Measurements from ENCODE around the gene ROBO1. TPM values are rescaled to one million over a fixed set of nuclear protein-coding genes. Genes with fewer than 3 reads are reported as not detected.

Gene ROBO1
- total RNA-seq, 4 donors from 2014 or later: 12.3 to 112 (median 27.1) TPM

DNA sequence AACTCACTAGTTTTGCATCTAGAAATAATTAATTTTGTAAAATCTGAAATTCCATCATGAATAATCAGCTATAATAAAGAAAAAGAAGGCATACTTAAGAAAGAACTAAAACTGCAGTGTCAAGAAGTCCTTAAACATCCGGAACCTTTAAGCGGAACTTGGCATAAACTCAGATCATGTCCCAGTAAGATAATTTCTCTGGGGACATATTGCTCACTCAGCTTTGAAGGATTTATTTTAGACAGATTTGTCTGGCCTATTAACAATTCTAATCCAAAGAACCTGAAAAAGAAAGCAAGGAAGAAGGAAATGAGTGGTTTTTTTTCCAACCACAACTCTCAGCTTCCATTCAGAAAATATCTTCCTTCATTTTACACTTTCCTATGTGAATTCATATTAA lies 850.3 kb downstream of the ROBO1 start:
- H3K27ac ChIP-seq: no peak overlapping the region
- no peaks in the 10 kb centered on the region for H3K9me3 ChIP-seq
- intact Hi-C loops (cut with DNase I; ENCODE audit: low total_unique reads): no loop called here
- H3K4me3 ChIP-seq: no peak overlapping the region
- H3K36me3 ChIP-seq: no peaks in the 10 kb centered on the region
- no peak for DNase-seq
- H3K4me1 ChIP-seq: no peaks in the 10 kb centered on the region
- no peaks in the 10 kb centered on the region for H3K27me3 ChIP-seq
- no peak for TF ChIP-seq POLR2A (IDR thresholded peaks at IDR 0.05)
- TF ChIP-seq, protein P1, sequence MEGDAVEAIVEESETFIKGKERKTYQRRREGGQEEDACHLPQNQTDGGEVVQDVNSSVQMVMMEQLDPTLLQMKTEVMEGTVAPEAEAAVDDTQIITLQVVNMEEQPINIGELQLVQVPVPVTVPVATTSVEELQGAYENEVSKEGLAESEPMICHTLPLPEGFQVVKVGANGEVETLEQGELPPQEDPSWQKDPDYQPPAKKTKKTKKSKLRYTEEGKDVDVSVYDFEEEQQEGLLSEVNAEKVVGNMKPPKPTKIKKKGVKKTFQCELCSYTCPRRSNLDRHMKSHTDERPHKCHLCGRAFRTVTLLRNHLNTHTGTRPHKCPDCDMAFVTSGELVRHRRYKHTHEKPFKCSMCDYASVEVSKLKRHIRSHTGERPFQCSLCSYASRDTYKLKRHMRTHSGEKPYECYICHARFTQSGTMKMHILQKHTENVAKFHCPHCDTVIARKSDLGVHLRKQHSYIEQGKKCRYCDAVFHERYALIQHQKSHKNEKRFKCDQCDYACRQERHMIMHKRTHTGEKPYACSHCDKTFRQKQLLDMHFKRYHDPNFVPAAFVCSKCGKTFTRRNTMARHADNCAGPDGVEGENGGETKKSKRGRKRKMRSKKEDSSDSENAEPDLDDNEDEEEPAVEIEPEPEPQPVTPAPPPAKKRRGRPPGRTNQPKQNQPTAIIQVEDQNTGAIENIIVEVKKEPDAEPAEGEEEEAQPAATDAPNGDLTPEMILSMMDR (IDR thresholded peaks at IDR 0.05): no peak

DNA sequence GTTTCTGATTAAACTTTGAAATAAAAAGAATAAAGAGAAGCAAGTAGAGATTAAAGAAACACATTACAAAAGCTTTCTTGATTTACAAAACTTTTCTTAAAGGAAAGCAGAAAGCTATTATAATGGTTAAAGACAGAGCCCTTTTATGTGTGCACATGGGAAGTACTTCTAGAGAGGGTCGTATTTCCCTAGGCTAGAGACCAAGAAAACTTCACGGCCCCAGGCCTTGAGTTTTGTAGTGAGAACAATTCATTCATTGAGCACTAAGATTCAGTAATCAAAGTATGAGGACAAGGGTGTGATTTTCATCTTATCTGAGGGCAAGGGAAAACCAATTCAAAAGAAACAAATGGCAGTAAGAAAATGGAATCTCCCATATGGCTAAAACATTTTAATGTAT lies 854.1 kb downstream of the ROBO1 start:
- H3K27ac ChIP-seq: no peak overlapping the region
- no peaks in the 10 kb centered on the region for H3K27me3 ChIP-seq
- no peak for DNase-seq
- no peaks in the 10 kb centered on the region for H3K9me3 ChIP-seq
- H3K4me3 ChIP-seq: no peak overlapping the region
- no peaks in the 10 kb centered on the region for H3K4me1 ChIP-seq
- intact Hi-C loops (cut with DNase I; ENCODE audit: low total_unique reads): no loop called here
- TF ChIP-seq, protein P1 (IDR thresholded peaks at IDR 0.05): no peak
- TF ChIP-seq POLR2A (IDR thresholded peaks at IDR 0.05): no peak
- no peaks in the 10 kb centered on the region for H3K36me3 ChIP-seq

DNA sequence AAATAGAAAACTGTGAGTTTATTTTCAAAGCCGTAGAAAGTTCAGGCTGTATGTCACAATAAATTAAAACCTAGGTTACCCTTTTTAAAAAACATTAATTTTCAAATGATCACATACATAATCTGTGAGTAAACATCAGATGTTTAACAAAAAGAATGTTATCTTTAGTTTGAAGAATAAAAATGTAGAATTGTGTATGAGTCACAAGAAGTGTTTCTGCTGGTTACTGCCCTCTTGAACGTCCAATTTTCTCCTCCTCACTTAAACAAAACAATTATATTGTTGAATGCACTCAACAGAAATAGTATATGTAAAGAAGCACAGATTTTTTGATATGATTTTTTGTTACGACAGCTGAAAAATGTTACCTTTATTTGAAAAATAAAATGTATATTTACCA lies 855.1 kb downstream of the ROBO1 start:
- Histone ChIP-seq H3K4me3 (no peak overlapping the region), H3K9me3 (no peaks in the 10 kb centered on the region), H3K4me1 (no peaks in the 10 kb centered on the region), H3K27ac (no peak overlapping the region), H3K36me3 (no peaks in the 10 kb centered on the region), H3K27me3 (no peaks in the 10 kb centered on the region)
- intact Hi-C loops (cut with DNase I; ENCODE audit: low total_unique reads): no loop called here
- no peak for TF ChIP-seq POLR2A (IDR thresholded peaks at IDR 0.05)
- no peak for DNase-seq

DNA sequence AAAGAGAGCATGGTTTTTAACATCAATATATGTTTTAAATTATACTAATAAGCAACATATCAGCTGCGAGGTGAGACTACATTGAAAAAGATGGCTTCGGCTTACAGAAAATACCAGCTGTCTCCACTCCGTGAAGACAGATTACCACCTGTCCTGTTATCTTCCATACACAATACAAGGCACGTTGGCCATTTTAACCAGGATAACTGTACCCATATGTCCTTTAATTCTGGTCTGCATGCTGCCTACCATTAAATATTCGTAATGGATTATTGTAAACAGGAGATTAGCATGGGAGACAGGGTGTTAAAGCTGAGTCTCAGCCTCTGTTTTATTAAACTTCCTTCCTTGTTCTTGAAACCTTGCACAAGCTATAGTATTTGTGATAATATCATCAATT lies 855.5 kb downstream of the ROBO1 start:
- intact Hi-C loops (cut with DNase I; ENCODE audit: low total_unique reads): no loop called here
- Histone ChIP-seq H3K27ac (no peak overlapping the region), H3K9me3 (no peaks in the 10 kb centered on the region)

DNA sequence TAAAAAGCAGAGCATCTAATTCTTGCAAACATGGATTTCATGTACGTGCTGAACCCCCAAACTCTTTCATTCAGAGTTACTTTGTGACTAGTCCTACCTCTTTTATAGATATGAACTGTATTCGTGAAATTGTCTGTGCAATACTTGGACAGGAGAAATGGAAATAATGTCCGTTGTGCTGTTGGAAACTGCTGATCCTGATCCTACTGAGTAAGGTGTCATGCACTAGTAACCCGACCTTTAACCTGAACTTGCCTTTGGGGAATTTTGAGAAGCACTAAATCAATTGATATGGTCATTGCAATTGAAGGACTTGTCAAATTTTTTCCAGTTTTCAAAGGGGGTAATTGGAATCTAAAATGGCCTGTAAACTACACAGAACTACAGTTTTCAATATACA lies 856.4 kb downstream of the ROBO1 start:
- H3K4me1 ChIP-seq: no peaks in the 10 kb centered on the region
- no peak overlapping the region for H3K27ac ChIP-seq
- no peak for TF ChIP-seq POLR2A (IDR thresholded peaks at IDR 0.05)
- TF ChIP-seq, protein P1 (IDR thresholded peaks at IDR 0.05): no peak
- no peak overlapping the region for H3K4me3 ChIP-seq
- no peak for DNase-seq
- no peaks in the 10 kb centered on the region for H3K36me3 ChIP-seq
- intact Hi-C loops (cut with DNase I; ENCODE audit: low total_unique reads): no loop called here
- H3K27me3 ChIP-seq: no peaks in the 10 kb centered on the region
- H3K9me3 ChIP-seq: no peaks in the 10 kb centered on the region

More for the DNA sequence above, 855.5 kb downstream of the ROBO1 start:
- no peaks in the 10 kb centered on the region for H3K4me1 ChIP-seq
- TF ChIP-seq, protein P1 (IDR thresholded peaks at IDR 0.05): no peak
- TF ChIP-seq POLR2A (IDR thresholded peaks at IDR 0.05): no peak
- no peaks in the 10 kb centered on the region for H3K27me3 ChIP-seq
- no peak overlapping the region for H3K4me3 ChIP-seq
- no peaks in the 10 kb centered on the region for H3K36me3 ChIP-seq
- DNase-seq: no peak

DNA sequence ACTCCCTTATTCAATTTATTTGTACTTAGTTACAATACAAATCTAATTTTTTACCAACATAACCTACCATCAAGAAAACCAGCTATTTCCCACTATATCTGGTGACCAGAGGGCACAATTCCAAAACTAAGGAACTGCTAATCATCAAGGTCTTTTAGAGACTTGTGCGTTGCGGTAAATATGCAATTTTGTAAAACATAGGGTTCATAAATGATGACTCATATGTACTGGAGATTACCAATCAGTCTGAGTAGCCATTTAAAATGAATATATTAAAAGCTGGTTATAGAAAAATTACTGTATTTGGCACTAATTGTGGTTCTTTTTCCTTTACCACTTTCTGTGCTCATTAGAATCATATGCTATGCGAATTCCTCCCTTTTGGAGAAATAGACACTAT lies 859.6 kb downstream of the ROBO1 start:
- intact Hi-C loops (cut with DNase I; ENCODE audit: low total_unique reads): no loop called here
- TF ChIP-seq POLR2A (IDR thresholded peaks at IDR 0.05): no peak
- no peak for DNase-seq
- Histone ChIP-seq H3K9me3 (no peaks in the 10 kb centered on the region), H3K27ac (no peak overlapping the region), H3K4me1 (no peaks in the 10 kb centered on the region), H3K27me3 (no peaks in the 10 kb centered on the region), H3K4me3 (no peak overlapping the region), H3K36me3 (no peaks in the 10 kb centered on the region)
